HS-27A (cell line): ENCODE measurements around the gene MAS1L.
"Not testable (repeated sequence)": the region's sequence is repeated elsewhere in the genome, so short reads cannot be mapped to it uniquely, and the experiment has no call there.

Source experiments
- DNase-seq: peaks from one replicate; pipeline ENCODE4 v3.0.0-alpha.2; 2012; ENCODE audit warnings: low read depth, missing footprints

MAS1L gene

DNA sequence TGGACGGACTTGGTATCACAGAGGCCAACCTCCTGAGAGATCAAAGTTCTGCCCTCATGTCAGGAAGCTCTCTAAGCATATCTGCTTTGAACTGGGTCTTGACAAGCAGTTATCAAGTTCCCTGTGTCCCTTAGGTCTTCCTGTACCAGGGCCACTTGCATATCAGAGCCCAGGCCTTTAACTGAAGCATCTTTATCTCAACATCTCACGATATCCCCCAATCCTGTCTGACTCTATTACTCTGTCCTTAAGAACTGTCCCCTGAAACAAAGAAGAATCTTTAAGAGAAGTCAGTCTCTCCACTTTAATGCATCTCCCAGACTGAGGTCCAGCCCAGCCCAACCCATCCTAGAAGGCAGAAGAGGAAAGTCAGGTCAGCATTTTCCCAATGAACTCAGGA is 8.2 kb downstream of the MAS1L start:
- no peak for DNase-seq

DNA sequence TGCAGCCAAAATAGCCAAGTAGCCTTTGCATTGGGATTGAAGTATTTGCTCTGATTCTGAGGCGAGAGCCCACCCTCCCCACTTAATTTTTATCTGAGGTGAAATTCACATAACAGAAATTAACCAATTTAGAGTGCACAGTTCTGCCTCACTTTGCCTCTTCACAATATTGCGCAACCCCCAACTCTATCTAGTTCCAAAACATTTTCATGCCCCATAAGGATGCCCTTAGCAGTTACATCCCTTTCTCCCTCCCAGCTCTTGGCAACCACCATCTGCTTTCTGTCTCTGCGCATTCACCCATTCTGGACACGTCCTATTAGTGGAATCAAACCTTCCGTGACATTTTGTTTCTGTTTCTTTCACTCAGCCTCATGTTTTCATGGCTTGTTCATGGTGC is 9.0 kb downstream of the MAS1L start:
- no peak for DNase-seq

DNA sequence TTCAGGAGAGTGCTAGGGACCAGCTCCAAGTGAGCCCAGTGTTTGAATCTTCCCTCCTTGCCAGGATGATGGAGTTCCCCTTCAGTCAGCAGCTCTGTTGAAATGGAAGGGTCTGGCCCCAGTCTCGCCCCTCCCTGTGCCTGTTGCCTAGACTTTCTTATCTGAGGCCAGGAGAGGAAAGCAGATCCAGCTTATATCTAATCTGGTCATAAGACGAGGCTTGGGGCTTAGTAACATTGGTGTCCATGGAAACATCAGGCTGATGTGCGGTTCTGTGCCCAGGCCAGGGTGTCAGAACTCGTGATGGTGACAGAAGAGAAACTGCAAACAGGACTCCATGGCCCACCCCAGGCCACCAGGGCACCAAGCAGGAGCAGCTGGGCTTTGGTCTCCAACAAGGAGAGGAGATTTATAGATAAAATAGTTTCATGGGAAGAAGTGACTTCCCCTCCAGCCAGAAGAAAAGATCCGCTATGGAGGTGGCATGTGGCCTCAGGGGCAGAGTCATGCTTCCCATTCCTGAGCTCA is 9.8 kb downstream of the MAS1L start:
- no peak for DNase-seq

DNA sequence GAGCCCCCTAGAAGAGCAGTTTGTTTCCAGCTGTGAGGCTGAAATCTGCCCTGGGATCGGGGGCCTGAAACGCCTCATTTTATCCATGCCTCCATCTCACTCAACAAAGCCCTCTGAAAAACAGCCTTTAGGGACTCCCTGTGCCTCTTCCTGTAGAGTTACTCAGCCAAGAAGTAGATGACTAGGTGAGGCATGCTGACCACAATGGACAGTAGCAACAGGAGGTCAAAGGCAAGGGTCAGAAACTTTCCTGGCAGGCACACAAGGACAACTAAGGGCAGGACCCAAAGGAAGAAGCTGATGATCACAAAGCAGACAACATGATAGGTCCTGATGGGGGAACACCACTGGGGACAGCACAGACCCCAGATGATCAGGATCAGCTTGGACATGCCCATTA is 12.8 kb downstream of the MAS1L start:
- DNase-seq: no peak

- no peak for DNase-seq
Measured at GRCh38 chr6:29466241-29466640, 21.5 kb downstream of the MAS1L start.

DNA sequence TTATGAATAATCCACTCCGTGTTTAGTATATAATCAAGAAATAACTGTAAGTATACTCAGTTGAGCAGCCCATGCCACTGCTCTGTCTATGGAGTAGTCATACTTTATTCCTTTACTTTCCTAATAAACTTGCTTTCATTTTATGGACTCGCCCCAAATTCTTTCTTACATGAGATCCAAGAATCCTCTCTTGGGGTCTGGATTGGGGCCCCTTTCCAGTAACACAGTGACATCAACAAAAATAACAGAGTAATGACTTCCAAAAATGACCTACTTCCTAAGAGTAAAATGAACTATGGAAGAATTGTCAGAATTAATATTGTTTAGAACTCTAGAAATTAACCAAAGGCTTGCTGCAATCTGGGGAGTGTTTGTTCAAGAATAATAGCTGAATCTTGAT is 22.0 kb downstream of the MAS1L start:
- no peak for DNase-seq

DNA sequence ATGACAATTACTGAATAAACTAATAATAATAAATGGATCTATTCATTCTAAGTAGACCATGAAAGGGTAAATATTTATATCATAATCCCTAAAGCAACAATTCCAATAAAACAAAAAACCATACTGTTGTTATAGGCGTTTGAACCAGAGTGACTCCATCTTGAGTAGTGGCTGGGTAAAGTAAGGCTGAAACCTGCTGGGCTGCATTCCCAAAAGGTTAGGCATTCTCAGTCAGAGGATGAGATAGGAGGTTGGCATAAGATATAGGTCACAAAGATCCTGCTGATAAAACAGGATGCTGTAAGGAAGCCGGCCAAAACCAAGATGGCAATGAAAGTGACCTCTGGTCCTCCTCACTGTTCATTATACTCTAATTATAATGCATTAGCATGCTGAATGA is 22.5 kb downstream of the MAS1L start:
- no peak for DNase-seq

GRCh38 chr6:29462022-29462421 is 25.7 kb downstream of the MAS1L start:
- DNase-seq: no peak

DNA sequence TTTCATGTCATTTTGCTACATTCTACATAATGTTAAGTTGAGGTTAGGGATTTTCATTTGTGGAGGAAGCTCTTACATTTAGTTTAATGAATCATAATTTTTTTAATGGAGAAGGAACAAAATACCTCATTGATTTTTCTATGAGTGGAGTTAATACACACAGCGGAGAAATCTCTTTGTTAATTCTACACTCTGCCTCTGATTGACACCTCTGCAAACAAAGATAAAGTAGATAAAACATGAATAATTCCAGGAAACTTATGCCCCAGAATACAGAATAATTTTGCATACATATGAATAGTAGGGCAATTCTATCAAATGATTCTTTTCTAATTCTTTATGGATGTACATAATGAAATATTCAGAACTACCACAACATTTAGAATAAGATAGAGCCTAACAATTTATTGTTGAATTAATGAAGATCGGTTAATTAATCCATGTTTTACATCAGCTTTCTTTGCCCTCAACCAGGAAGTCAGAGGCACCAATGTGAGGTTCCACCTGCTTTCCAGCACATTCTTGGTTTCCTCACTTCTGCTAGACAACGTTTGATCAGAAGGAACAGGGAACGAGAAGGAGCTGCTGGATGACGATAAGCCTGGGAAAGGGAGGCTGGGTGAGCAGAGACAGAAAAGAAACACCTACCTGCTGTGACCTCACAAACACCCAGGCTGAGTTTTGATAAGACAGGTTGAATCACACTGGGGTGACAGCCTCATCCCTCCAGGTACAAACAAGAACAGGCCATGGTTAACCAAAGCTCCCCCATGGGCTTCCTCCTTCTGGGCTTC is 26.5 kb downstream of the MAS1L start:
- DNase-seq: no peak

DNA sequence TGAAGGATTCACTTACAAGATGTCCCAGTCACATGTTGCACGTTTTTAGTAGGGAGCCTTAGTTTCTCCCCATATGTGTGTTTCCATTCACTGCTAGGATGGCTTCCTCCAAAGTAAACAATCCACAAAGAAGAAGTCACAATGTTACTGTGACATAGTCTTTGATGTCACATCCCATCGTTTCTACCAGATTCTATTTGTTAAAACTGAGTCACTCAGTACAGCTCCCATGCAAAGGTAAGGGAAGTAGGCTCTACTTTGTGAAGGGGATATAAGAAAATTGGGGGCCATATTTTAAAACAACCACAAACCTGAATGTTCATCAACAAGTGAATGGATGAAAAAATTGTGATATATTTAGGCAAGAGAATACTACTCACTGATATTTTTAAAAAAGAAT is 30.8 kb downstream of the MAS1L start, which contains the start of the genes OR11A1 and OR2H1:
Gene OR11A1 (minus strand): TSS at position 101 of the 400 bp plus-strand sequence. CDS start 29,430 bp downstream, outside the sequence.
Gene OR2H1 (plus strand): TSS at position 185 of the 400 bp plus-strand sequence. CDS start 4,615 bp downstream, outside the sequence.
- DNase-seq: no peak

DNA sequence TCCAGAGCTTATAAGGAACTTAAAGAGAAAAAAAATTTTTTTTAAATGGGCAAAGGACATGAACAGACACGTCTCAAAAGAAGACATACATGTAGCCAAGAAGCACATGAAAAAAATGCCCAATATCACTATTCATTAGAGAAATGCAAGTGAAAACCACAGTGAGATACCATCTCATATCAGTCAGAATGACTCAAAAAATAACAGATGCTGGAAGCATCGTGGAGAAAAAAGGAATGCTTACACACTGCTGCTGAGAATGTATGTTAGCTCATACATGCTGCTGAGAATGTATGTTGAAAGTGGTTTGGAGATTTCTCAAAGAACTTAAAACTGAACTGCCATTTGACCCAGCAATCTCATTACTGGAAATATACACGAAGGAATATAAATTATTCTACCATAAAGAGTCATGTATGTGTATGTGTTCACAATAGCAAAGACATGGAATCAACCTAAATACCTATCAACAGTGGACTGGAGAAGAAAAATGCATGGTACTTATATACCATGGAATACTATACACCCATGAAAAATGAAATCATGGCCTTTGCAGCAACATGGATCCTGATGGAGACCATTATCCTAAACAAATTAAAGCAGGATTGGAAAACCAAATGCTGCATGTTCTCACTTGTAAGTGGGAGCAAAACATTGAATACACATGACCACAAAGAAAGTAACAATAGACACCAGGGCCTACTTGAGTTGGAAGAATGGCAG is 36.1 kb downstream of the MAS1L start:
- peak; percentile 53 for DNase-seq

- DNase-seq: peak; percentile 59
Measured at GRCh38 chr6:29447670-29448069, 40.1 kb downstream of the MAS1L start.

DNA sequence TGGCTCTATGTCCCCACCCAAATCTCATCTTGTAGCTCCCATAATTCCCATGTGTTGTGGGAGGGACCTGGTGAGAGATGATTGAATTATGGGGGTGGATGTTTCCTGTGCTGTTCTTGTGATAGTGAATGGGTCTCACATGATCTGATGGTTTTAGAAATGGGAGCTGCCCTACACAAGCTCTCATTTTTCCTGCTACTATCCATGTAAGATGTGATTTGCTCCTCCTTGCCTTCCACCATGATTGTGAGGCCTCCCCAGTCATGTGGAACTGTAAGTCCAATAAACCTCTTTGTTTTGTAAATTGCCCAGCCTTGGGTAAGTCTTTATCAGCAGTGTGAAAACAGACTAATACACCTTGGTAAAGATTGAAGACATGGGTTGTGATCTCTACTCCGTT is 43.7 kb downstream of the MAS1L start:
- DNase-seq: not testable (repeated sequence)

GRCh38 chr6:29442719-29443118 is 45.0 kb downstream of the MAS1L start:
- no peak for DNase-seq

GRCh38 chr6:29439006-29439405 is 48.8 kb downstream of the MAS1L start, which contains the start of gene OR10C1:
Gene OR10C1, plus strand, starts transcription at chr6:29439306. Its CDS starts 710 bp downstream, at chr6:29440016.
- DNase-seq: no peak

- DNase-seq: not testable (repeated sequence)
Measured at GRCh38 chr6:29436730-29437129, 51.0 kb downstream of the MAS1L start.
